Activated CD4-positive, alpha-beta T cell treated with anti-CD3 and anti-CD28 coated beads for 1 hour (primary cell): Measurements from ENCODE around the gene XRCC1.
"Not testable (repeated sequence)": the region's sequence is repeated elsewhere in the genome, so short reads cannot be mapped to it uniquely, and the experiment has no call there.

Source experiments
- DNase-seq: peaks from one replicate; pipeline ENCODE4 v3.0.0-alpha.2; 2020

Gene XRCC1

GRCh38 chr19:43541920-43542650 is 33.2 kb downstream of the XRCC1 start:
- DNase-seq: no peak

- DNase-seq: no peak
Observed at GRCh38 chr19:43540381-43540780, 34.9 kb downstream of the XRCC1 start.

- DNase-seq: no peak
Observed at GRCh38 chr19:43538922-43539321, 36.4 kb downstream of the XRCC1 start.

GRCh38 chr19:43534816-43535761 is 40.2 kb downstream of the XRCC1 start:
- DNase-seq: no peak

- DNase-seq: no peak
Observed at GRCh38 chr19:43534305-43534815, 41.0 kb downstream of the XRCC1 start.

- peak; percentile 90 for DNase-seq
Observed at GRCh38 chr19:43533546-43534304, 41.6 kb downstream of the XRCC1 start.

- peak; percentile 76 for DNase-seq
Observed at GRCh38 chr19:43532962-43533545, 42.3 kb downstream of the XRCC1 start, which contains the start of gene ZNF575. Gene ZNF575, plus strand, starts transcription at chr19:43533188. Its CDS starts 1,235 bp downstream, at chr19:43534423.

- no peak for DNase-seq
Observed at GRCh38 chr19:43532571-43532961, 42.8 kb downstream of the XRCC1 start.

GRCh38 chr19:43527860-43528622 is 47.3 kb downstream of the XRCC1 start:
- no peak for DNase-seq

- DNase-seq: peak; percentile 51
Observed at GRCh38 chr19:43526884-43527859, 48.2 kb downstream of the XRCC1 start, which contains the start of gene ETHE1. Gene ETHE1, minus strand, starts transcription at chr19:43527201. Its CDS starts 24 bp downstream, at chr19:43527177.

GRCh38 chr19:43525836-43526771 is 49.2 kb downstream of the XRCC1 start:
- no peak for DNase-seq

- DNase-seq: no peak
Observed at GRCh38 chr19:43524922-43525835, 50.1 kb downstream of the XRCC1 start.

- DNase-seq: not testable (repeated sequence)
Observed at GRCh38 chr19:43523696-43524095, 51.6 kb downstream of the XRCC1 start.

GRCh38 chr19:43522929-43523328 is 52.4 kb downstream of the XRCC1 start:
- DNase-seq: no peak

GRCh38 chr19:43519436-43520088 is 55.8 kb downstream of the XRCC1 start:
- peak; percentile 74 for DNase-seq

GRCh38 chr19:43518051-43518450 is 57.3 kb downstream of the XRCC1 start:
- no peak for DNase-seq

GRCh38 chr19:43512399-43512798 is 62.9 kb downstream of the XRCC1 start:
- DNase-seq: not testable (repeated sequence)
